GM23338 (cell line): ENCODE measurements around the gene TTC22. TPM values are rescaled to one million over a fixed set of nuclear protein-coding genes. Genes with fewer than 3 reads are reported as not detected.

Experiments
- ATAC-seq: fragments of 200-7000 bp; cut with Tn5 transposase; 3 replicates; pipeline ENCODE4 v1.9.1; 2020
- DNase-seq: peaks from one replicate; pipeline ENCODE4 v3.0.0-alpha.2; 2015; ENCODE audit warnings: low spot score
- H2AFZ ChIP-seq: fragments of 200-600 bp; sonication (generic); 2 replicates; pipeline ENCODE4 v1.8.0; 2016; ENCODE audit warnings: antibody characterized with exemption, mild to moderate bottlenecking, moderate library complexity
- H3F3A ChIP-seq: fragments of 200-600 bp; sonication (generic); replicated peaks from 2 replicates; pipeline ENCODE4 v1.8.0; 2017; ENCODE audit warnings: antibody characterized with exemption, mixed run types, low read depth
- H3K27ac ChIP-seq: fragments of 200-600 bp; sonication (generic); 2 replicates; pipeline ENCODE4 v1.6.1; 2016; ENCODE audit warnings: low read depth
- H3K27me3 ChIP-seq: fragments of 200-600 bp; sonication (generic); 2 replicates; pipeline ENCODE4 v1.8.0; 2016; ENCODE audit warnings: mild to moderate bottlenecking, mixed run types, moderate library complexity; ENCODE audit not compliant: insufficient read depth
- H3K36me3 ChIP-seq: fragments of 200-600 bp; sonication (generic); 2 replicates; pipeline ENCODE4 v1.8.0; 2016; ENCODE audit warnings: mild to moderate bottlenecking; ENCODE audit not compliant: insufficient read depth
- H3K4me1 ChIP-seq: fragments of 200-600 bp; sonication (generic); 2 replicates; pipeline ENCODE4 v1.8.0; 2016; ENCODE audit warnings: mild to moderate bottlenecking, moderate library complexity; ENCODE audit not compliant: insufficient read depth
- H3K4me2 ChIP-seq: fragments of 200-600 bp; sonication (generic); 2 replicates; pipeline ENCODE4 v1.7.1; 2017; ENCODE audit warnings: mixed run types
- H3K4me3 ChIP-seq: fragments of 200-600 bp; sonication (generic); 2 replicates; pipeline ENCODE4 v1.6.1; 2016; ENCODE audit warnings: mixed run types
- H3K79me2 ChIP-seq: fragments of 200-600 bp; sonication (generic); replicated peaks from 2 replicates; pipeline ENCODE4 v1.8.0; 2017; ENCODE audit warnings: mild to moderate bottlenecking; ENCODE audit not compliant: insufficient read depth
- H3K9me2 ChIP-seq: fragments of 200-600 bp; sonication (generic); 2 replicates; pipeline ENCODE4 v1.8.0; 2017; ENCODE audit not compliant: insufficient read depth
- H4K20me1 ChIP-seq: fragments of 200-600 bp; sonication (generic); replicated peaks from 2 replicates; pipeline ENCODE4 v1.8.0; 2017; ENCODE audit warnings: mild to moderate bottlenecking; ENCODE audit not compliant: insufficient read depth
- H3K27ac Mint-ChIP-seq: 2 replicates; pipeline ENCODE4 v1.8.0; 2020; ENCODE audit warnings: inconsistent platforms, mild to moderate bottlenecking, moderate library complexity, mixed read lengths
- H3K27me3 Mint-ChIP-seq: 3 replicates; pipeline ENCODE4 v1.8.0; 2022; ENCODE audit warnings: low read depth, mild to moderate bottlenecking, moderate library complexity, mixed read lengths, inconsistent platforms; ENCODE audit not compliant: insufficient read depth, poor library complexity
- H3K36me3 Mint-ChIP-seq: 3 replicates; pipeline ENCODE4 v1.8.0; 2021; ENCODE audit warnings: low read depth, mild to moderate bottlenecking, inconsistent platforms, moderate library complexity, mixed read lengths
- H3K4me1 Mint-ChIP-seq: 3 replicates; pipeline ENCODE4 v1.8.0; 2020; ENCODE audit warnings: mild to moderate bottlenecking, inconsistent platforms, mixed read lengths
- H3K4me3 Mint-ChIP-seq: 3 replicates; pipeline ENCODE4 v1.8.0; 2021; ENCODE audit warnings: moderate library complexity, mild to moderate bottlenecking, inconsistent platforms, mixed read lengths
- H3K9me3 Mint-ChIP-seq: 3 replicates; pipeline ENCODE4 v1.8.0; 2020; ENCODE audit warnings: moderate library complexity, mild to moderate bottlenecking, inconsistent platforms, mixed read lengths
- CREB1 ChIP-seq: fragments of 250-450 bp; sonication (Bioruptor Pico); IDR thresholded peaks from 2 replicates; pipeline ENCODE4 v1.5.0; 2020; ENCODE audit warnings: low read depth, mild to moderate bottlenecking, moderate library complexity
- ETS1 ChIP-seq: IDR thresholded peaks from 2 replicates; pipeline ENCODE4 v1.6.1; 2016; ENCODE audit warnings: antibody characterized with exemption
- EZH2 ChIP-seq: fragments of 200-600 bp; sonication (generic); IDR thresholded peaks from one replicate; pipeline ENCODE4 v1.8.0; 2017; ENCODE audit warnings: antibody characterized with exemption, mild to moderate bottlenecking, low read depth; ENCODE audit not compliant: unreplicated experiment
- EZH2phosphoT487 ChIP-seq: fragments of 200-600 bp; sonication (generic); IDR thresholded peaks from one replicate; pipeline ENCODE4 v1.8.1; 2018; ENCODE audit warnings: antibody characterized with exemption; ENCODE audit not compliant: unreplicated experiment
- JUNB ChIP-seq: IDR thresholded peaks from one replicate; pipeline ENCODE4 v1.6.1; 2016; ENCODE audit warnings: antibody characterized with exemption; ENCODE audit not compliant: unreplicated experiment
- NANOG ChIP-seq: IDR thresholded peaks from 2 replicates; pipeline ENCODE4 v1.6.1; 2016; ENCODE audit warnings: antibody characterized with exemption, borderline replicate concordance
- POLR2AphosphoS5 ChIP-seq: IDR thresholded peaks from 2 replicates; pipeline ENCODE4 v1.6.1; 2016; ENCODE audit warnings: antibody characterized with exemption, low read depth
- STAT1 ChIP-seq: IDR thresholded peaks from one replicate; pipeline ENCODE4 v1.6.1; 2016; ENCODE audit warnings: antibody characterized with exemption; ENCODE audit not compliant: unreplicated experiment
- ZNF114 ChIP-seq: fragments of 250-450 bp; sonication (Bioruptor Pico); IDR thresholded peaks from 2 replicates; pipeline ENCODE4 v1.5.0; 2020; ENCODE audit warnings: mild to moderate bottlenecking, moderate library complexity
- ZNF331 ChIP-seq: fragments of 250-450 bp; sonication (Bioruptor Pico); IDR thresholded peaks from 2 replicates; pipeline ENCODE4 v1.5.0; 2020; ENCODE audit warnings: low read depth, mild to moderate bottlenecking, moderate library complexity
- ZNF462 ChIP-seq: fragments of 250-450 bp; sonication (Bioruptor Pico); IDR thresholded peaks from 2 replicates; pipeline ENCODE4 v1.5.0; 2020; ENCODE audit warnings: mild to moderate bottlenecking, moderate library complexity
- polyA plus RNA-seq: library from polyadenylated mRNA; unstranded; fragments of >200 nt; fragmentation: Nextera tagmentation; extraction: Ambion mirVana; gene quantifications from 2 replicates; pipeline ENCODE4 v1.2.1, GENCODE V29; 2016
- total RNA-seq: library from RNA; depleted of rRNA; stranded (reverse); fragments of >200 nt; shearing (Covaris generic); gene quantifications from 2 replicates; pipeline ENCODE4 v1.2.3, GENCODE V29; 2014
- TF ChIP-seq, protein P1 (sequence below): IDR thresholded peaks from one replicate; pipeline ENCODE4 v1.6.1; 2018; ENCODE audit warnings: antibody characterized with exemption; ENCODE audit not compliant: unreplicated experiment

The TTC22 gene
- total and polyA plus RNA-seq, 2 experiments from 2014 or later, result 1.2 to 2.5 TPM

- Mint-ChIP-seq H3K4me1 (peaks cover 2% of the 10 kb centered on the region; the same call in 2 of the 3 replicates), H3K4me3 (no peak overlapping the region), H3K27ac (no peak overlapping the region), H3K36me3 (peaks cover 50% of the 10 kb centered on the region), H3K27me3 (peaks cover 4% of the 10 kb centered on the region), H3K9me3 (peaks cover 2% of the 10 kb centered on the region; the same call in 1 of the 3 replicates)
- no peak overlapping the region for H3K4me2 ChIP-seq
- no peaks in the 10 kb centered on the region for H3K9me2 ChIP-seq
- no peak overlapping the region for H3K4me3 ChIP-seq
- H3K79me2 ChIP-seq, result no peaks in the 10 kb centered on the region
- H3K27me3 ChIP-seq, result no peaks in the 10 kb centered on the region
- TF ChIP-seq EZH2 (no peak), JUNB (no peak), NANOG (no peak), ZNF331 (no peak), POLR2AphosphoS5 (no peak), STAT1 (no peak), EZH2phosphoT487 (no peak), ZNF114 (CRISPR knock-in tag) (no peak), ZNF462 (CRISPR knock-in tag) (no peak), ETS1 (no peak), CREB1 (no peak)
- TF ChIP-seq, protein P1, sequence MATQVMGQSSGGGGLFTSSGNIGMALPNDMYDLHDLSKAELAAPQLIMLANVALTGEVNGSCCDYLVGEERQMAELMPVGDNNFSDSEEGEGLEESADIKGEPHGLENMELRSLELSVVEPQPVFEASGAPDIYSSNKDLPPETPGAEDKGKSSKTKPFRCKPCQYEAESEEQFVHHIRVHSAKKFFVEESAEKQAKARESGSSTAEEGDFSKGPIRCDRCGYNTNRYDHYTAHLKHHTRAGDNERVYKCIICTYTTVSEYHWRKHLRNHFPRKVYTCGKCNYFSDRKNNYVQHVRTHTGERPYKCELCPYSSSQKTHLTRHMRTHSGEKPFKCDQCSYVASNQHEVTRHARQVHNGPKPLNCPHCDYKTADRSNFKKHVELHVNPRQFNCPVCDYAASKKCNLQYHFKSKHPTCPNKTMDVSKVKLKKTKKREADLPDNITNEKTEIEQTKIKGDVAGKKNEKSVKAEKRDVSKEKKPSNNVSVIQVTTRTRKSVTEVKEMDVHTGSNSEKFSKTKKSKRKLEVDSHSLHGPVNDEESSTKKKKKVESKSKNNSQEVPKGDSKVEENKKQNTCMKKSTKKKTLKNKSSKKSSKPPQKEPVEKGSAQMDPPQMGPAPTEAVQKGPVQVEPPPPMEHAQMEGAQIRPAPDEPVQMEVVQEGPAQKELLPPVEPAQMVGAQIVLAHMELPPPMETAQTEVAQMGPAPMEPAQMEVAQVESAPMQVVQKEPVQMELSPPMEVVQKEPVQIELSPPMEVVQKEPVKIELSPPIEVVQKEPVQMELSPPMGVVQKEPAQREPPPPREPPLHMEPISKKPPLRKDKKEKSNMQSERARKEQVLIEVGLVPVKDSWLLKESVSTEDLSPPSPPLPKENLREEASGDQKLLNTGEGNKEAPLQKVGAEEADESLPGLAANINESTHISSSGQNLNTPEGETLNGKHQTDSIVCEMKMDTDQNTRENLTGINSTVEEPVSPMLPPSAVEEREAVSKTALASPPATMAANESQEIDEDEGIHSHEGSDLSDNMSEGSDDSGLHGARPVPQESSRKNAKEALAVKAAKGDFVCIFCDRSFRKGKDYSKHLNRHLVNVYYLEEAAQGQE, result no peak
- H3K27ac ChIP-seq, result no peak overlapping the region
- ATAC-seq (no peak), DNase-seq (no peak)
- no peaks in the 10 kb centered on the region for H3F3A ChIP-seq
- H2AFZ ChIP-seq, result no peak overlapping the region
- H3K36me3 ChIP-seq, result peaks cover 9% of the 10 kb centered on the region
- no peaks in the 10 kb centered on the region; the same call in none of the 2 replicates for H4K20me1 ChIP-seq
- no peaks in the 10 kb centered on the region for H3K4me1 ChIP-seq
Observed at GRCh38 chr1:54741531-54741930, 59.6 kb downstream of the TTC22 start.
